NAMALWA (cell line): ENCODE measurements around the gene MAP1LC3B.
A peak's percentile ranks its signal among the peaks of the same experiment; 100 is the strongest.
"Not testable (repeated sequence)": the region's sequence is repeated elsewhere in the genome, so short reads cannot be mapped to it uniquely, and the experiment has no call there.

Experiments used
- DNase-seq: peaks from one replicate; pipeline ENCODE4 v3.0.0-alpha.2; 2015; ENCODE audit warnings: low spot score

Gene MAP1LC3B

DNA sequence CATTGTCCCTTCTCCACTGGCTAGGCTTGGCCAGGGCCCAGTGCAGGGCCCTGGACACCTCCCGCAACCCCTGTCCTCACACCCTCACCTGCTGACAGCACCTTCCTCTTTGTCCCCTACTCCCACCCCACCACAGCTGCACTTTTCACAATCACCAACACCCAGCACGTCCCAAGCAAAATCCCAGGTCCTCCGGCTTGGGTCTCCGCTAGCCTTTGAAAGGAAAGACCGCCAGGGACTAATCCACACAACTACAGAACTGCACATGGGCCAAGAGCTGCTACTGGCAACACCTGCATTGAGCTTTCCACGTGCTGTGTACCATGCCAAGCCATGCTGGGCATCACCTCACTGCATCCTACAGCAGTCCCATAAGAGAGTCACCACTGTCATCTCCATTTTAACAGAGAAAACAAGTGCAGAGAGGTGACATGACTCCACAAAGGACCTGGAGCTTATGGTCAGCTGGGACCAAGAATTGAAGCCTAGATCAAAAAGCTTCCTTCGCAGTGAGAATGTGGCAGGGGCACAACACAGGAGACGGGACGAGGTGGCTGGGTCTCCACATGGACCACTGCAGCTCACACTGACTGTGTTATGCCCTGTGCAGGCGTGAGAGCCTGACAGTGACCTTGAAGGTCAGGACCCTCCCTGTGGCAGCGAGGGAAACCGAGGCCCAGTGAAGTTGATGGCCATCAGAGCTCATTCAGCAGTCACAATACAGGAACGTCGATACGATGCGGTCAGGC, 31.1 kb upstream of the MAP1LC3B start:
- no peak for DNase-seq

GRCh38 chr16:87361916-87362619, 30.1 kb upstream of the MAP1LC3B start:
- no peak for DNase-seq

- not testable (repeated sequence) for DNase-seq
Observed at GRCh38 chr16:87362828-87363559, 29.1 kb upstream of the MAP1LC3B start.

DNA sequence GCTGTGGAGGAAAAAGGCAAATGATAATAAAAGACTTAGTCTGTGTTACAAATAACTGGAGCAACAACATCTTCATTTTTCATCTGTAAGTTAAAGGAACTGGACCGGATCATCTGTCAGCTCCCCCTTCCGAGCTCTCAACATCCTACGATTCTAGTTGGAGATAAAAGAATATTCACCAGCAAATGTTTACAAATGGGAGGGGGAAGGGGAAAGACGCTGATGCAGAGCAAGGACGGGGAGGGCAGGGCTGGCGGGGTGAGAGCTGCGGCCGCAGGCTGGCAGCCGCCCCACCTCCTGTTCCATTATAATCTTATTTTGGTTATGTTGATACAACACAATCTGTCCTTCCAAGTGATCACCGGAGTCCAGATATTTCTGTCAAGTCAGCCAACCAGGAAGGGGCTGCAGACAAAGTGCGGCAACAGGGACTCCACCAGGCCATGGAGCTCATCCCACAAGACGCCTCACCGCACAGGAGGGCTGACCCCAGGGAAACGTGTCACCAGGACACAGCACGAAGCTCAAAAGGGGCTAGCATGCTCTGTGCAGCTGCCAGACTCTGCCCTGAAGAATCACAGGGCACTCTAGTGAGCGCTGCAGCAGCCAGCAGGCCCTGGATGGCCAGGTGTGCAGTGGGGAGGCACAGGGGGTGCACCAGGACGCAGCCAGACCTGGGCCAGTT, 28.2 kb upstream of the MAP1LC3B start:
- DNase-seq: no peak

- no peak for DNase-seq
Observed at GRCh38 chr16:87365021-87365713, 27.0 kb upstream of the MAP1LC3B start.

DNA sequence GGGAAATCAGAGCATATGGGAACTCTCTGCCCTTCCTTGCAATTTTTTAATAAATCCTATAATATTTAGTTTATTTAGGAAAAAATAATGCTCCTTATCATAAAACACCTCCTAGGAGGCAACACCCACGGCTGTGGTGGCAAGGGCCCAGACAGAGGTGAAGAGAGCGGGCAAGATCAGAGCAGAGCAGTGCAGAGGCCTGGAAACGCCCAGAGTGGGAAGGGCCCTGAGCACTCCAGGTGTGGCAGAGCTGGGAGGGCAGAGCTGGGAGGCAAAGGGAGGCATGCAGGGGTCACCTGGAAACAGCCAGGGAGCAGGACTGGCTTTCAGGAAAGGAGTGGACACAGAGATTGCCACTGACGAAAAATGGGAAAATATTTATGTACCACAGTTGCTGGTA, 25.8 kb upstream of the MAP1LC3B start:
- no peak for DNase-seq

DNA sequence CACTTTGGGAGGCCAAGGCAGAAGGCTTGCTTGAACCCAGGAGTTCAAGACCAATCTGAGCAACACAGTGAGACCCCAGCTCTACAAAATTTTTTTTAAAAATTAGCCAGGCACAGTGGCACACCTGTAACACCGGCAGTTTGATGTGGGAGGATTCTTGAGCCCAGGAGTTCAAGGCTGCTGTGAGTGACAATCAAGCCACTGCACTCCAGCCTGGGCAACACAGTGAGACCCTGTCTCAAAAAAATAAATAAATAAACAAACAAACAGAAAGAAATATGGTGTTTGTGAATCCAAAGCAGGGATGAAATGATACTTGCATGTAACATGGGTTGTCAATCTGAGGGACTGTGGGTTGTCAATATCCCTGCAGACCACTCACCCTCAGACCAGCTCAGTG, 25.2 kb upstream of the MAP1LC3B start:
- DNase-seq: no peak

- DNase-seq: no peak
Observed at GRCh38 chr16:87367529-87367928, 24.6 kb upstream of the MAP1LC3B start.

- DNase-seq: peak; percentile 47
Observed at GRCh38 chr16:87368029-87368770, 23.9 kb upstream of the MAP1LC3B start.

GRCh38 chr16:87369117-87369765, 22.9 kb upstream of the MAP1LC3B start:
- no peak for DNase-seq

DNA sequence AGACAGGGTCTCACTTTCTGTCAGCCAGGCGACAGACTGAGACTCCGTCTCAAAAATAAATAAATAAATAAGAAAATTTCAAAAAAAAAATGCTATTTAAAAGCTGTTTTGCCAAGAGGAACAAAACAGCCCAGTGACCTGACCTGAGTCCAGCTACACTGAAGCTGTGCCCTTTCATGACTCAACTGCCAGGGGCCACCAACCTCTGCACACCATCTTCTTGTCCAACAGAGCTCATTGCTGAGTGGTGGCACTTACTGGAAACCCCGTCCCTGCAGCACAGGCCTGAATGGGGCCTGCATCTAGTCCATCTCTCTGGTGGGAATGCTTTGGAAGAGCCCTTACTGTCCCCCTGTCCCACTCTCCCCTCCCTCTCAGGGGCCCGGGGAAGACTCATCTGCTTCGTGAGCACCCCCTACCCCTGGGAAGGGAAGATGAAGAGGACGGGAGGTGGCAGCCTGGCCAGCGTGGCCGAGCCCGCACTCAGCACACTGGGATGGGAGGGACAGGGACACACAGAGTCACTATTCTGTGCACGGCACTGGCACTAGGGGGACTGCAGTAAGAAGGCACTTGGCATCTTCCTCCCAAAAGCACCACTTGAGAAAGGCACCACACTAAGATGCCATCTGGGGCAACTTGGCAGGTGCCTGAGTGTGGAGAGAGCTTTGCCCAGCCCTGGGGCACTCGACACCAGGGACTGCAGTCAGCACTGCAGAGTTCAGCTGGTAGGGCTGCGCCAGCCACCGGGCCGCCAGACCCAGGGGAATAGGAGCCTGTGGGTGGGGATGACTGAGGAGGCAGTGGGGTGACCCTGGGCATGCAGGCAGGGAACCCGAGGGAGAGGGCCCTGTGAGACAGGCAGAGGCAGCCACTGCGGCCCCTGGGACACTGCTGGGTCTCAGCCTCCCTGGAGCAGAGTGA, 22.1 kb upstream of the MAP1LC3B start:
- no peak for DNase-seq

DNA sequence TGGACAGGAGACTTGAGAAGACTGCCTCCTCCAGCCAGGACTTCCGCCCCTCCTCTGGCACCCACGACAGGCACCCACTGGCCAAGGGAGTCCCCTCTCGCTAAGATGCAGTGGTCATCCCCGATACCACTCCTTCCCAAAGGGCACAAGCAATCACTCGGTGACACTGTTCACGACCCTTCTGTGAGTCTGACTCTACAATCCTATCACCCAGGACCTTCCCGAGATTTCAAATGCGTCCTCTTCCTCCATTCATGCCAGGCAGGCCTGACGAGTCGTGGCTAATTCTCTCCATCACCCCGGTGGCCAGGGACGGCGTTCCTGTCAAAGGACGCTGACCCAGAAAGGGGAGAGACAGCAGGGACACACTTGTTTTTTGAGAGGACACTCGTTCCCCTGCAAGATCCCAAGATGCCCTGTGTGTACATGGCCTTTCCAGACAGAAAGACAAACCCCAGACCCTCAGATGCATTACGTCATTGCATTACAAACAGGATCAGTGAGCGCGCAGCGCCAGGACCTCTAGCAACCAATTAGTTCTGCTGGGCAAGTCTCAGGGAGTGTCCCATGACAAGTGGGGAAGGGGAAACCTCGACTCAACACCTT, 20.8 kb upstream of the MAP1LC3B start:
- no peak for DNase-seq

GRCh38 chr16:87372305-87372704, 19.8 kb upstream of the MAP1LC3B start:
- no peak for DNase-seq

GRCh38 chr16:87374313-87374712, 17.8 kb upstream of the MAP1LC3B start:
- no peak for DNase-seq

DNA sequence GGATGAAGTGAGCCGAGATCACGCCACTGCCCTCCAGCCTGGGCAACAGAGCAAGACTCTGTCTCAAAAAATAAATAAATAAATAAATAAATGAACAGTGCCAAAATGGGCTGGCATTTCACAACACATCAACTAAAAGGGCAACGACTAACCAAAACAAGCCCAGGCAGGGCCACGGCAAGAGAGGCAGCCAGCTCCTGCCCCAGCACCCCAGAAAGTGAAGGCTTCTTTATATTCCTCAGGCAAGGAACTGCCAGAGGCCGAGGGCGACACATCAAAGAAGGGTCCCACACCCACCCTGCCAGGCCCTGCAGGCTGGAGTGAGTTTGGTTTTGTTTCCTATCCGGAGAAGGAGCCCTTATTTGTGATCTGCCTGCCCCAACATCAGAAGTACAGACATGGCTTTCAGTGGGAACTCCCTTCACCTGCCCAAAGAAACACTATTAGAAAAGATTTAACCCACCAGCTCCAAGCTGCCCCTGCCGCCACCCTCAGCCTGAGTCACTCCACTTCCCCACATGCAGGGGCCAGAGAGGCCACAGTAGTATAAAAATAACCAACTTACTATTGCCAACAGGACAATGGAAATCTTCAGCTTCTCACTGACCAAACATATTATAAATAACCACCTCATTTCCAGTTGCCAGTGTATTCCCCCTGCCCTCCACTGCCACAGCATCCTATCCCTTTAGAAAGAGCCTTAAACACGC, 16.6 kb upstream of the MAP1LC3B start:
- DNase-seq: no peak

GRCh38 chr16:87376660-87377059, 15.5 kb upstream of the MAP1LC3B start:
- DNase-seq: no peak

DNA sequence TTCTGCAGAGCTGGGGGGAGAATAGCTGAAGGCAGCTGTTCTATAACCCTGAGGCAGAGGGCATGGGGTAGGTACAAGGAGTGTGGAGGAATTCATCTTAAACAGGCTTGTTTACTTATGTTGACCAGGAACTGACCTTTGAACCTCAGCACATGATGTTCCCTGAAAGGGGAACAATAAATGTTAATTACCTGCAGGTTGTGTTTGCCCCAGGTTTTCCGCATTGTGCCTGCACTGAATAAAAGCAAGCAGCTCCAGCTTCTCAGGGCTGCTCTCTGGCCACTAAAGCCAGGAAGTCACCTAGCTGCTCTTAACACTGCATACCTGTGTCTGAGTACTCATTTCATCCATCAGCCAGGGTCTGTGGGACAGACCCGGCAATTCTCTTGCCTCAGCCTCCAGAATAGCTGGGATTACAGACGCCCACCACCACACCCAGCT, 12.8 kb upstream of the MAP1LC3B start:
- not testable (repeated sequence) for DNase-seq

- DNase-seq: no peak
Observed at GRCh38 chr16:87380403-87380802, 11.7 kb upstream of the MAP1LC3B start.
